ENCODE results near the gene SDC4.
A peak's percentile ranks its signal among the peaks of the same experiment; 100 is the strongest.

SDC4 gene

GRCh38 chr20:45312241-45312640 is 36.0 kb downstream of the SDC4 start:
- no peak for DNase-seq (ENCODE audit: extremely low read depth, insufficient read length)
- H3K36me3 ChIP-seq (ENCODE audit: control insufficient read depth, insufficient read depth, low read length), result no peaks in the 10 kb centered on the region
- H3K4me3 ChIP-seq (replicated peaks; ENCODE audit: low read depth, low read length), result no peak overlapping the region
- no peaks in the 10 kb centered on the region; the same call in none of the 2 replicates for H3K27me3 ChIP-seq (replicated peaks; ENCODE audit: control insufficient read depth, insufficient read depth, low read length)
- TF ChIP-seq, protein P1, sequence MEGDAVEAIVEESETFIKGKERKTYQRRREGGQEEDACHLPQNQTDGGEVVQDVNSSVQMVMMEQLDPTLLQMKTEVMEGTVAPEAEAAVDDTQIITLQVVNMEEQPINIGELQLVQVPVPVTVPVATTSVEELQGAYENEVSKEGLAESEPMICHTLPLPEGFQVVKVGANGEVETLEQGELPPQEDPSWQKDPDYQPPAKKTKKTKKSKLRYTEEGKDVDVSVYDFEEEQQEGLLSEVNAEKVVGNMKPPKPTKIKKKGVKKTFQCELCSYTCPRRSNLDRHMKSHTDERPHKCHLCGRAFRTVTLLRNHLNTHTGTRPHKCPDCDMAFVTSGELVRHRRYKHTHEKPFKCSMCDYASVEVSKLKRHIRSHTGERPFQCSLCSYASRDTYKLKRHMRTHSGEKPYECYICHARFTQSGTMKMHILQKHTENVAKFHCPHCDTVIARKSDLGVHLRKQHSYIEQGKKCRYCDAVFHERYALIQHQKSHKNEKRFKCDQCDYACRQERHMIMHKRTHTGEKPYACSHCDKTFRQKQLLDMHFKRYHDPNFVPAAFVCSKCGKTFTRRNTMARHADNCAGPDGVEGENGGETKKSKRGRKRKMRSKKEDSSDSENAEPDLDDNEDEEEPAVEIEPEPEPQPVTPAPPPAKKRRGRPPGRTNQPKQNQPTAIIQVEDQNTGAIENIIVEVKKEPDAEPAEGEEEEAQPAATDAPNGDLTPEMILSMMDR (IDR thresholded peaks at IDR 0.05; ENCODE audit: insufficient read depth, low read length, poor library complexity, severe bottlenecking), result no peak

- H3K36me3 ChIP-seq (ENCODE audit: control insufficient read depth, insufficient read depth, low read length), result no peaks in the 10 kb centered on the region
- DNase-seq (ENCODE audit: extremely low read depth, insufficient read length), result peak; percentile 61
- no peak overlapping the region for H3K4me3 ChIP-seq (replicated peaks; ENCODE audit: low read depth, low read length)
- TF ChIP-seq, protein P1 (IDR thresholded peaks at IDR 0.05; ENCODE audit: insufficient read depth, low read length, poor library complexity, severe bottlenecking), result peak; percentile 93
- H3K27me3 ChIP-seq (replicated peaks; ENCODE audit: control insufficient read depth, insufficient read depth, low read length), result no peaks in the 10 kb centered on the region; the same call in none of the 2 replicates
These were observed 36.5 kb downstream of the SDC4 start for GRCh38 chr20:45311589-45312211.

GRCh38 chr20:45309075-45309474 is 39.1 kb downstream of the SDC4 start:
- TF ChIP-seq, protein P1 (IDR thresholded peaks at IDR 0.05; ENCODE audit: insufficient read depth, low read length, poor library complexity, severe bottlenecking), result no peak
- no peaks in the 10 kb centered on the region; the same call in none of the 2 replicates for H3K27me3 ChIP-seq (replicated peaks; ENCODE audit: control insufficient read depth, insufficient read depth, low read length)
- DNase-seq (ENCODE audit: extremely low read depth, insufficient read length), result no peak
- H3K4me3 ChIP-seq (replicated peaks; ENCODE audit: low read depth, low read length), result no peak overlapping the region
- no peaks in the 10 kb centered on the region for H3K36me3 ChIP-seq (ENCODE audit: control insufficient read depth, insufficient read depth, low read length)

DNA sequence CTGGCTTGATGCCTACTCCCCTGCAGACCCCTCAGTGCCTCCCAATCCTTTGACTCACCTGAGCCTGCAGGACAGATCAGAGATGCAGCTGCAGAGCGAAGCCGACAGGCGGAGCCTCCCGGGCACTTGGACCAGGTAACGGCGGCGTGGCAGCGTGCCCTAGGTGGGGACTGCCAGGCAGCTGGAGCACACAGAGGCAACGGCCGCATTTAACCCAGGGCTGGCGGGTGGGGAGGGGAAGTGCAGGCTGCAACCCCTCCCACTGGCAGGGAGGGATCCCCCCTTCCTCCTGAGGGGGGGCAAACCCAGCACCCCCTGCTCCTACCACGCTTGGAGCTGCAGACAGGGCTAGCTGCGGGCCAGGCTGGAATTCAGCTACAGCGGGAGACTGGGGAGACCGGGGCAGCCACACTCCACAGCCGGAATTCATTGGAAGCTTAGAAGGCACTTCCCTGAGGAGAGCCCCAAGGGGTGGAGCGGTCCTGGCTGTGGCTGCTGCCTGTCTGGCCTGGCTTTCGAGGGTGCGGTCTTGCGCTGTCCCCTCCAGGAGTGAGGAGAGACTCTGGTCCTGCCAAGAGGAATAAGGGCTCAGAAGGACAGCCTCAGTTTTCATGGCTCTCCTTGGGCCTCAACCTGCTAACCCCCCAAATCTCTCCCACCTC is 40.0 kb downstream of the SDC4 start, which contains the start of gene MATN4:
Gene MATN4, minus strand, starts transcription at position 183 of the 662 bp plus-strand sequence. CDS start 2,717 bp downstream, outside the sequence.
- no peak for DNase-seq (ENCODE audit: extremely low read depth, insufficient read length)
- Histone ChIP-seq H3K4me3 (replicated peaks; ENCODE audit: low read depth, low read length) (no peak within 1 kb of the TSS), H3K27me3 (replicated peaks; ENCODE audit: control insufficient read depth, insufficient read depth, low read length) (no peaks in the 10 kb centered on the region; the same call in none of the 2 replicates), H3K36me3 (ENCODE audit: control insufficient read depth, insufficient read depth, low read length) (no peaks in the 10 kb centered on the region)
- TF ChIP-seq, protein P1 (IDR thresholded peaks at IDR 0.05; ENCODE audit: insufficient read depth, low read length, poor library complexity, severe bottlenecking), result no peak

GRCh38 chr20:45307076-45307640 is 41.1 kb downstream of the SDC4 start:
- Histone ChIP-seq H3K27me3 (replicated peaks; ENCODE audit: control insufficient read depth, insufficient read depth, low read length) (no peaks in the 10 kb centered on the region; the same call in none of the 2 replicates), H3K4me3 (replicated peaks; ENCODE audit: low read depth, low read length) (no peak overlapping the region), H3K36me3 (ENCODE audit: control insufficient read depth, insufficient read depth, low read length) (no peaks in the 10 kb centered on the region)
- DNase-seq (ENCODE audit: extremely low read depth, insufficient read length), result no peak
- TF ChIP-seq, protein P1 (IDR thresholded peaks at IDR 0.05; ENCODE audit: insufficient read depth, low read length, poor library complexity, severe bottlenecking), result no peak
